ENCODE results near the gene WFDC2. TPM values are rescaled to one million over a fixed set of nuclear protein-coding genes. Genes with fewer than 3 reads are reported as not detected.

The WFDC2 gene
- 10 to 100 TPM; 22.1 to 48.6 (median 30.0) TPM for polyA plus RNA-seq (ENCODE audit: insufficient read depth in 1 of 5, insufficient read length in 5 of 5, low replicate concordance in 1 of 5)
- long read RNA-seq, donor 1, transcript WFDC2-203 (2 exons, 818 nt): minor isoform, 6 of 45 reads
- long read RNA-seq, donor 1, transcript WFDC2-204 (4 exons, 614 nt): major isoform, 33 of 45 reads
- long read RNA-seq, donor 1, partial matches to known transcripts: 5 of 45 reads
- long read RNA-seq, donor 1, other reads (novel, unspliced or antisense): 0 of 45 reads
- long read RNA-seq, donor 2, transcript WFDC2-204 (4 exons, 614 nt): major isoform, 14 of 16 reads
- long read RNA-seq, donor 2, partial matches to known transcripts: 0 of 16 reads
- long read RNA-seq, donor 2, other reads (novel, unspliced or antisense): 0 of 16 reads
- long read RNA-seq, donor 3, transcript WFDC2-203 (2 exons, 818 nt): minor isoform, 5 of 14 reads
- long read RNA-seq, donor 3, transcript WFDC2-204 (4 exons, 614 nt): major isoform, 9 of 14 reads
- long read RNA-seq, donor 3, partial matches to known transcripts: 0 of 14 reads
- long read RNA-seq, donor 3, other reads (novel, unspliced or antisense): 0 of 14 reads
- long read RNA-seq, donor 4, partial matches to known transcripts: 0 of 8 reads
- long read RNA-seq, donor 4, other reads (novel, unspliced or antisense): 0 of 8 reads
- long read RNA-seq, donor 5, transcript WFDC2-204 (4 exons, 614 nt): major isoform, 22 of 35 reads
- long read RNA-seq, donor 5, transcript WFDC2-203 (2 exons, 818 nt): minor isoform, 6 of 35 reads
- long read RNA-seq, donor 5, partial matches to known transcripts: 6 of 35 reads
- long read RNA-seq, donor 5, other reads (novel, unspliced or antisense): 0 of 35 reads
- long read RNA-seq, donor 6, transcript WFDC2-204 (4 exons, 614 nt): major isoform, 26 of 35 reads
- long read RNA-seq, donor 6, partial matches to known transcripts: 5 of 35 reads
- long read RNA-seq, donor 6, other reads (novel, unspliced or antisense): 0 of 35 reads
- long read RNA-seq, donor 7, transcript WFDC2-204 (4 exons, 614 nt): major isoform, 8 of 10 reads
- long read RNA-seq, donor 7, partial matches to known transcripts: 0 of 10 reads
- long read RNA-seq, donor 7, other reads (novel, unspliced or antisense): 0 of 10 reads
- long read RNA-seq, donor 8, partial matches to known transcripts: 0 of 4 reads
- long read RNA-seq, donor 8, other reads (novel, unspliced or antisense): 0 of 4 reads

GRCh38 chr20:45469336-45470261 lies at the start of gene WFDC2:
WFDC2 (plus strand) TSS chr20:45469753; CDS start chr20:45469782, 29 bp downstream.
- DNase-seq: peak in 1 of 2 donors; percentile 25

- DNase-seq: no peak
Observed at GRCh38 chr20:45420125-45420524, 49.4 kb upstream of the WFDC2 start.

- DNase-seq: no peak
Observed at GRCh38 chr20:45423700-45424099, 45.9 kb upstream of the WFDC2 start.

- DNase-seq: no peak
Observed at GRCh38 chr20:45425561-45425960, 44.0 kb upstream of the WFDC2 start.

- DNase-seq: no peak
Observed at GRCh38 chr20:45426320-45427016, 43.1 kb upstream of the WFDC2 start.

GRCh38 chr20:45427236-45428149 lies 42.1 kb upstream of the WFDC2 start:
- DNase-seq: no peak

GRCh38 chr20:45429618-45430017 lies 39.9 kb upstream of the WFDC2 start:
- no peak for DNase-seq

GRCh38 chr20:45432294-45432693 lies 37.3 kb upstream of the WFDC2 start:
- DNase-seq: no peak

GRCh38 chr20:45433316-45433715 lies 36.2 kb upstream of the WFDC2 start:
- peak; percentile 50 to 57 for DNase-seq

- DNase-seq: no peak
Observed at GRCh38 chr20:45433976-45434375, 35.6 kb upstream of the WFDC2 start.

GRCh38 chr20:45436732-45437485 lies 32.6 kb upstream of the WFDC2 start:
- peak; percentile 71 to 73 for DNase-seq

GRCh38 chr20:45440424-45440823 lies 29.1 kb upstream of the WFDC2 start:
- DNase-seq: no peak

- no peak for DNase-seq
Observed at GRCh38 chr20:45440891-45441685, 28.5 kb upstream of the WFDC2 start.

GRCh38 chr20:45441746-45442145 lies 27.8 kb upstream of the WFDC2 start:
- DNase-seq: no peak

GRCh38 chr20:45444050-45444449 lies 25.5 kb upstream of the WFDC2 start:
- DNase-seq: no peak

GRCh38 chr20:45445805-45446562 lies 23.6 kb upstream of the WFDC2 start:
- DNase-seq: no peak

- no peak for DNase-seq
Observed at GRCh38 chr20:45448270-45448669, 21.3 kb upstream of the WFDC2 start.

Measured in right lung (tissue), 10 donors.